HG03097 (cell line): Measurements from ENCODE around the gene TBC1D22A.
"Not testable (repeated sequence)": the region's sequence is repeated elsewhere in the genome, so short reads cannot be mapped to it uniquely, and the experiment has no call there.

Experiments used
- ATAC-seq: cut with Tn5 transposase; IDR thresholded peaks from one replicate; pipeline ENCODE4 v1.9.1; 2021; ENCODE audit not compliant: unreplicated experiment, low FRiP score

Gene TBC1D22A

GRCh38 chr22:47166446-47167016 is 404.1 kb downstream of the TBC1D22A start:
- ATAC-seq: no peak

GRCh38 chr22:47167056-47167455 is 404.6 kb downstream of the TBC1D22A start:
- ATAC-seq: no peak

- not testable (repeated sequence) for ATAC-seq
Measured at GRCh38 chr22:47167921-47168320, 405.5 kb downstream of the TBC1D22A start.

- ATAC-seq: no peak
Measured at GRCh38 chr22:47168441-47168840, 406.0 kb downstream of the TBC1D22A start.

GRCh38 chr22:47168900-47169800 is 406.7 kb downstream of the TBC1D22A start:
- ATAC-seq: no peak

GRCh38 chr22:47169801-47170140 is 407.3 kb downstream of the TBC1D22A start:
- ATAC-seq: no peak

- not testable (repeated sequence) for ATAC-seq
Measured at GRCh38 chr22:47170511-47171440, 408.3 kb downstream of the TBC1D22A start.

GRCh38 chr22:47171441-47172221 is 409.2 kb downstream of the TBC1D22A start:
- no peak for ATAC-seq

GRCh38 chr22:47172771-47173534 is 410.5 kb downstream of the TBC1D22A start:
- ATAC-seq: no peak

- no peak for ATAC-seq
Measured at GRCh38 chr22:47173535-47174021, 411.1 kb downstream of the TBC1D22A start.

- ATAC-seq: no peak
Measured at GRCh38 chr22:47174096-47174495, 411.6 kb downstream of the TBC1D22A start.

- no peak for ATAC-seq
Measured at GRCh38 chr22:47174671-47175112, 412.2 kb downstream of the TBC1D22A start.

GRCh38 chr22:47175151-47176025 is 412.9 kb downstream of the TBC1D22A start:
- no peak for ATAC-seq

- no peak for ATAC-seq
Measured at GRCh38 chr22:47176026-47176389, 413.6 kb downstream of the TBC1D22A start.

- ATAC-seq: no peak
Measured at GRCh38 chr22:47176573-47177333, 414.3 kb downstream of the TBC1D22A start.

- no peak for ATAC-seq
Measured at GRCh38 chr22:47177334-47177815, 414.9 kb downstream of the TBC1D22A start.

- no peak for ATAC-seq
Measured at GRCh38 chr22:47178339-47178738, 415.9 kb downstream of the TBC1D22A start.

- ATAC-seq: no peak
Measured at GRCh38 chr22:47180796-47181195, 418.3 kb downstream of the TBC1D22A start.
